ENCODE results near the gene TPCN2. TPM values are rescaled to one million over a fixed set of nuclear protein-coding genes. Genes with fewer than 3 reads are reported as not detected.
A peak's percentile ranks its signal among the peaks of the same experiment; 100 is the strongest.

TPCN2 gene
- total RNA-seq, 5 donors from 2014 or later (not counting 1 experiment from before 2014, with no cell fraction given), result 14.9 to 34.3 (median 19.4) TPM

GRCh38 chr11:69162505-69162904 is 113.8 kb downstream of the TPCN2 start:
- Mint-ChIP-seq H3K4me3 (no peak overlapping the region), H3K4me1 (peaks cover 0 to 4% (median 2%) of the 10 kb centered on the region in 3 donors), H3K27ac (no peak overlapping the region), H3K9me3 (peaks cover 6 to 15% (median 8%) of the 10 kb centered on the region in 3 donors), H3K27me3 (peaks cover 2 to 3% of the 10 kb centered on the region in 2 donors), H3K36me3 (peaks cover 2% of the 10 kb centered on the region)
- Histone ChIP-seq H3K4me3 (ENCODE audit: control insufficient read depth in 1 of 2, extremely low read depth in 1 of 2, low read length in 1 of 2) (no peak overlapping the region), H3K27ac (ENCODE audit: low read length) (no peak overlapping the region), H3K4me1 (ENCODE audit: control insufficient read depth in 1 of 2, extremely low read depth in 1 of 2, insufficient read depth in 2 of 2, low read length in 2 of 2) (peaks cover 0 to 9% of the 10 kb centered on the region in 2 experiments), H3K36me3 (ENCODE audit: control insufficient read depth in 2 of 2, extremely low read depth in 1 of 2, insufficient read depth in 1 of 2, low read length in 1 of 2) (no peaks in the 10 kb centered on the region), H3K9me3 (no peaks in the 10 kb centered on the region), H3K27me3 (replicated peaks in 1 of 2; ENCODE audit: control insufficient read depth in 2 of 2, extremely low read depth in 1 of 2, insufficient read depth in 2 of 2, low read length in 1 of 2) (peaks cover 0 to 37% of the 10 kb centered on the region in 2 experiments)
- CTCF ChIA-PET, result interaction anchor here in 1 of 2 donors (0.6 kb wide), 1 partner anchor 12 kb away, joined by 3 read pairs; no protein-coding TSS in a partner anchor
- ATAC-seq (replicated peaks in 1 of 4) (no peak), DNase-seq (no peak)
- POLR2A ChIA-PET, result no interaction called here

GRCh38 chr11:69163842-69164241 is 115.1 kb downstream of the TPCN2 start:
- CTCF ChIA-PET, result no interaction called here
- peaks cover 0 to 4% (median 2%) of the 10 kb centered on the region in 3 donors for H3K4me1 Mint-ChIP-seq
- Histone ChIP-seq H3K4me1 (ENCODE audit: control insufficient read depth in 1 of 2, extremely low read depth in 1 of 2, insufficient read depth in 2 of 2, low read length in 2 of 2) (peaks cover 0 to 7% of the 10 kb centered on the region in 2 experiments), H3K4me3 (ENCODE audit: control insufficient read depth in 1 of 2, extremely low read depth in 1 of 2, low read length in 1 of 2) (no peak overlapping the region), H3K27me3 (replicated peaks in 1 of 2; ENCODE audit: control insufficient read depth in 2 of 2, extremely low read depth in 1 of 2, insufficient read depth in 2 of 2, low read length in 1 of 2) (peaks cover 0 to 28% of the 10 kb centered on the region in 2 experiments), H3K36me3 (ENCODE audit: control insufficient read depth in 2 of 2, extremely low read depth in 1 of 2, insufficient read depth in 1 of 2, low read length in 1 of 2) (no peaks in the 10 kb centered on the region), H3K27ac (ENCODE audit: low read length) (no peak overlapping the region), H3K9me3 (no peaks in the 10 kb centered on the region)
- peaks cover 6 to 15% (median 8%) of the 10 kb centered on the region in 3 donors for H3K9me3 Mint-ChIP-seq
- H3K4me3 Mint-ChIP-seq, result no peak overlapping the region
- peaks cover 5 to 7% of the 10 kb centered on the region in 2 donors for H3K27me3 Mint-ChIP-seq
- no peak for DNase-seq
- no peak overlapping the region for H3K27ac Mint-ChIP-seq
- ATAC-seq (replicated peaks in 1 of 4), result no peak
- 100% methylated on average over 1 of the region's 1 CpG for WGBS (ENCODE audit: insufficient coverage)
- peaks cover 2% of the 10 kb centered on the region for H3K36me3 Mint-ChIP-seq
- POLR2A ChIA-PET, result no interaction called here

GRCh38 chr11:69164824-69165223 is 116.1 kb downstream of the TPCN2 start:
- POLR2A ChIA-PET, result no interaction called here
- peaks cover 0 to 4% (median 2%) of the 10 kb centered on the region in 3 donors for H3K4me1 Mint-ChIP-seq
- peaks cover 0 to 24% of the 10 kb centered on the region in 2 experiments for H3K27me3 ChIP-seq (replicated peaks in 1 of 2; ENCODE audit: control insufficient read depth in 2 of 2, extremely low read depth in 1 of 2, insufficient read depth in 2 of 2, low read length in 1 of 2)
- H3K4me1 ChIP-seq (ENCODE audit: control insufficient read depth in 1 of 2, extremely low read depth in 1 of 2, insufficient read depth in 2 of 2, low read length in 2 of 2), result peaks cover 0 to 7% of the 10 kb centered on the region in 2 experiments
- DNase-seq (no peak), ATAC-seq (replicated peaks in 1 of 4) (no peak)
- H3K36me3 ChIP-seq (ENCODE audit: control insufficient read depth in 2 of 2, extremely low read depth in 1 of 2, insufficient read depth in 1 of 2, low read length in 1 of 2), result no peaks in the 10 kb centered on the region
- H3K27ac ChIP-seq (ENCODE audit: low read length), result no peak overlapping the region
- peaks cover 5 to 7% of the 10 kb centered on the region in 2 donors for H3K27me3 Mint-ChIP-seq
- no peak overlapping the region for H3K4me3 ChIP-seq (ENCODE audit: control insufficient read depth in 1 of 2, extremely low read depth in 1 of 2, low read length in 1 of 2)
- H3K36me3 Mint-ChIP-seq, result peaks cover 2% of the 10 kb centered on the region
- CTCF ChIA-PET, result no interaction called here
- H3K27ac Mint-ChIP-seq, result no peak overlapping the region
- no peak overlapping the region for H3K4me3 Mint-ChIP-seq
- H3K9me3 Mint-ChIP-seq, result peaks cover 6 to 15% (median 8%) of the 10 kb centered on the region in 3 donors
- WGBS (ENCODE audit: insufficient coverage), result 72% methylated on average over 6 of the region's 10 CpGs
- no peaks in the 10 kb centered on the region for H3K9me3 ChIP-seq

- Histone ChIP-seq H3K4me1 (ENCODE audit: control insufficient read depth in 1 of 2, extremely low read depth in 1 of 2, insufficient read depth in 2 of 2, low read length in 2 of 2) (peaks cover 0 to 7% of the 10 kb centered on the region in 2 experiments), H3K36me3 (ENCODE audit: control insufficient read depth in 2 of 2, extremely low read depth in 1 of 2, insufficient read depth in 1 of 2, low read length in 1 of 2) (no peaks in the 10 kb centered on the region), H3K27ac (ENCODE audit: low read length) (no peak overlapping the region), H3K9me3 (no peaks in the 10 kb centered on the region), H3K27me3 (replicated peaks in 1 of 2; ENCODE audit: control insufficient read depth in 2 of 2, extremely low read depth in 1 of 2, insufficient read depth in 2 of 2, low read length in 1 of 2) (peaks cover 0 to 24% of the 10 kb centered on the region in 2 experiments), H3K4me3 (ENCODE audit: control insufficient read depth in 1 of 2, extremely low read depth in 1 of 2, low read length in 1 of 2) (no peak overlapping the region)
- H3K27me3 Mint-ChIP-seq, result peaks cover 5 to 7% of the 10 kb centered on the region in 2 donors
- WGBS (ENCODE audit: insufficient coverage), result no CpG with 5 or more reads among the region's 2 CpGs
- no peak for ATAC-seq (replicated peaks in 1 of 4)
- H3K9me3 Mint-ChIP-seq, result peaks cover 6 to 15% (median 8%) of the 10 kb centered on the region in 3 donors
- no peak overlapping the region for H3K4me3 Mint-ChIP-seq
- peaks cover 0 to 4% (median 2%) of the 10 kb centered on the region in 3 donors for H3K4me1 Mint-ChIP-seq
- ChIA-PET CTCF (no interaction called here), POLR2A (no interaction called here)
- no peak for DNase-seq
- H3K36me3 Mint-ChIP-seq, result peaks cover 2% of the 10 kb centered on the region
- H3K27ac Mint-ChIP-seq, result no peak overlapping the region
Observed at GRCh38 chr11:69165775-69166174, 117.0 kb downstream of the TPCN2 start.

GRCh38 chr11:69166218-69167115 is 117.7 kb downstream of the TPCN2 start:
- H3K4me3 Mint-ChIP-seq, result no peak overlapping the region
- POLR2A ChIA-PET, result no interaction called here

GRCh38 chr11:69167130-69167915 is 118.6 kb downstream of the TPCN2 start:
- Mint-ChIP-seq H3K4me1 (peaks cover 0 to 4% (median 2%) of the 10 kb centered on the region in 3 donors), H3K27ac (no peak overlapping the region), H3K4me3 (no peak overlapping the region), H3K36me3 (peaks cover 2% of the 10 kb centered on the region), H3K9me3 (peaks cover 6 to 15% (median 8%) of the 10 kb centered on the region in 3 donors), H3K27me3 (peaks cover 5 to 7% of the 10 kb centered on the region in 2 donors)
- 90% methylated on average over 8 of the region's 10 CpGs for WGBS (ENCODE audit: insufficient coverage)
- Histone ChIP-seq H3K4me1 (ENCODE audit: control insufficient read depth in 1 of 2, extremely low read depth in 1 of 2, insufficient read depth in 2 of 2, low read length in 2 of 2) (peaks cover 0 to 7% of the 10 kb centered on the region in 2 experiments), H3K36me3 (ENCODE audit: control insufficient read depth in 2 of 2, extremely low read depth in 1 of 2, insufficient read depth in 1 of 2, low read length in 1 of 2) (no peaks in the 10 kb centered on the region), H3K27me3 (replicated peaks in 1 of 2; ENCODE audit: control insufficient read depth in 2 of 2, extremely low read depth in 1 of 2, insufficient read depth in 2 of 2, low read length in 1 of 2) (peaks cover 0 to 27% of the 10 kb centered on the region in 2 experiments), H3K9me3 (no peaks in the 10 kb centered on the region), H3K27ac (ENCODE audit: low read length) (no peak overlapping the region), H3K4me3 (ENCODE audit: control insufficient read depth in 1 of 2, extremely low read depth in 1 of 2, low read length in 1 of 2) (no peak overlapping the region)
- DNase-seq (no peak), ATAC-seq (replicated peaks in 1 of 4) (no peak)
- ChIA-PET POLR2A (no interaction called here), CTCF (no interaction called here)

More at GRCh38 chr11:69166218-69167115, 117.7 kb downstream of the TPCN2 start:
- no peak overlapping the region for H3K27ac ChIP-seq (ENCODE audit: low read length)
- H3K9me3 ChIP-seq, result no peaks in the 10 kb centered on the region
- 13% methylated on average over 8 of the region's 21 CpGs for WGBS (ENCODE audit: insufficient coverage)
- Mint-ChIP-seq H3K4me1 (peaks cover 0 to 4% (median 2%) of the 10 kb centered on the region in 3 donors), H3K27ac (no peak overlapping the region), H3K9me3 (peaks cover 6 to 15% (median 8%) of the 10 kb centered on the region in 3 donors), H3K27me3 (peaks cover 5 to 7% of the 10 kb centered on the region in 2 donors), H3K36me3 (peaks cover 2% of the 10 kb centered on the region)
- no peak overlapping the region for H3K4me3 ChIP-seq (ENCODE audit: control insufficient read depth in 1 of 2, extremely low read depth in 1 of 2, low read length in 1 of 2)
- no peaks in the 10 kb centered on the region for H3K36me3 ChIP-seq (ENCODE audit: control insufficient read depth in 2 of 2, extremely low read depth in 1 of 2, insufficient read depth in 1 of 2, low read length in 1 of 2)
- ATAC-seq (replicated peaks in 1 of 4) (peak in 3 of 4 experiments; percentile 29 to 73 (median 52)), DNase-seq (no peak)
- CTCF ChIA-PET, result no interaction called here
- H3K27me3 ChIP-seq (replicated peaks in 1 of 2; ENCODE audit: control insufficient read depth in 2 of 2, extremely low read depth in 1 of 2, insufficient read depth in 2 of 2, low read length in 1 of 2), result peaks cover 0 to 24% of the 10 kb centered on the region in 2 experiments
- H3K4me1 ChIP-seq (ENCODE audit: control insufficient read depth in 1 of 2, extremely low read depth in 1 of 2, insufficient read depth in 2 of 2, low read length in 2 of 2), result peaks cover 0 to 7% of the 10 kb centered on the region in 2 experiments

Data from T-cell (primary cell).